GM10847 (cell line): ENCODE results near the gene UBAC1.

ENCODE experiments used
- POLR2A ChIP-seq: IDR thresholded peaks from 2 replicates; pipeline ENCODE4 v1.6.1; 2011; ENCODE audit not compliant: insufficient read length; ENCODE audit errors: extremely low read depth

Gene UBAC1

GRCh38 chr9:135970128-135970815, 9.1 kb upstream of the UBAC1 start:
- TF ChIP-seq POLR2A: no peak

- no peak for TF ChIP-seq POLR2A
These were observed 8.0 kb upstream of the UBAC1 start for GRCh38 chr9:135969064-135969683.

- no peak for TF ChIP-seq POLR2A
These were observed 7.4 kb upstream of the UBAC1 start for GRCh38 chr9:135968601-135969000.

GRCh38 chr9:135968083-135968476, 6.9 kb upstream of the UBAC1 start:
- TF ChIP-seq POLR2A: no peak

GRCh38 chr9:135965124-135965756, 4.1 kb upstream of the UBAC1 start:
- TF ChIP-seq POLR2A: no peak

GRCh38 chr9:135963938-135964337, 2.8 kb upstream of the UBAC1 start:
- TF ChIP-seq POLR2A: no peak

- no peak for TF ChIP-seq POLR2A
These were observed 2.2 kb upstream of the UBAC1 start for GRCh38 chr9:135963338-135963737.

GRCh38 chr9:135962696-135963307, 1.6 kb upstream of the UBAC1 start:
- no peak for TF ChIP-seq POLR2A

GRCh38 chr9:135961811-135962695, 880 bp upstream of the UBAC1 start:
- TF ChIP-seq POLR2A: no peak

- peak; percentile 37 for TF ChIP-seq POLR2A
These were observed 529 bp downstream of the UBAC1 start for GRCh38 chr9:135960411-135961276.

- no peak for TF ChIP-seq POLR2A
These were observed 1.4 kb downstream of the UBAC1 start for GRCh38 chr9:135959814-135960213.

GRCh38 chr9:135958485-135958884, 2.7 kb downstream of the UBAC1 start:
- no peak for TF ChIP-seq POLR2A

GRCh38 chr9:135957431-135957830, 3.7 kb downstream of the UBAC1 start:
- TF ChIP-seq POLR2A: no peak

- no peak for TF ChIP-seq POLR2A
These were observed 4.4 kb downstream of the UBAC1 start for GRCh38 chr9:135956802-135957174.
